H9 (cell line): Measurements from ENCODE around the gene ITPKB. TPM values are rescaled to one million over a fixed set of nuclear protein-coding genes. Genes with fewer than 3 reads are reported as not detected.

Experiments used
- DNase-seq: peaks from one replicate; pipeline ENCODE4 v3.0.0-alpha.2; 2017
- H2AFZ ChIP-seq: one replicate; pipeline ENCODE4 v1.6.1; 2013; ENCODE audit warnings: mild to moderate bottlenecking, low read length, control low read depth, moderate library complexity
- H2AK5ac ChIP-seq: 2 replicates; pipeline ENCODE4 v1.6.1; 2013; ENCODE audit warnings: low read length, control low read depth, mixed read lengths; ENCODE audit not compliant: insufficient read length
- H2BK120ac ChIP-seq: one replicate; pipeline ENCODE4 v1.6.1; 2013; ENCODE audit warnings: low read depth, mild to moderate bottlenecking, low read length, control low read depth, inconsistent platforms; ENCODE audit not compliant: poor library complexity, severe bottlenecking
- H2BK12ac ChIP-seq: 2 replicates; pipeline ENCODE4 v1.6.1; 2013; ENCODE audit warnings: low read length, control low read depth, mixed read lengths, low read depth; ENCODE audit not compliant: insufficient read length
- H2BK15ac ChIP-seq: 2 replicates; pipeline ENCODE4 v1.6.1; 2013; ENCODE audit warnings: low read depth, low read length, control low read depth
- H2BK20ac ChIP-seq: one replicate; pipeline ENCODE4 v1.6.1; 2013; ENCODE audit warnings: low read depth, mild to moderate bottlenecking, low read length, control low read depth, inconsistent platforms; ENCODE audit not compliant: poor library complexity, severe bottlenecking
- H2BK5ac ChIP-seq: 2 replicates; pipeline ENCODE4 v1.6.1; 2013; ENCODE audit warnings: low read length, control low read depth, mixed read lengths; ENCODE audit not compliant: insufficient read length
- H3K14ac ChIP-seq: 2 replicates; pipeline ENCODE4 v1.6.1; 2013; ENCODE audit warnings: low read length, control low read depth; ENCODE audit not compliant: insufficient read depth
- H3K18ac ChIP-seq: 2 replicates; pipeline ENCODE4 v1.6.1; 2013; ENCODE audit warnings: low read depth, mild to moderate bottlenecking, mixed read lengths, low read length, control low read depth; ENCODE audit not compliant: insufficient read length
- H3K23ac ChIP-seq: 2 replicates; pipeline ENCODE4 v1.6.1; 2013; ENCODE audit warnings: low read length, control low read depth, mixed read lengths, low read depth; ENCODE audit not compliant: insufficient read length
- H3K23me2 ChIP-seq: 2 replicates; pipeline ENCODE4 v1.6.1; 2013; ENCODE audit warnings: low read depth, mild to moderate bottlenecking, mixed read lengths, low read length, control low read depth; ENCODE audit not compliant: insufficient read length, poor library complexity, severe bottlenecking
- H3K27ac ChIP-seq: 2 replicates; pipeline ENCODE4 v1.5.1; 2013; ENCODE audit warnings: low read length, control low read depth, mixed read lengths, low read depth; ENCODE audit not compliant: insufficient read length
- H3K27me3 ChIP-seq: 2 replicates; pipeline ENCODE4 v1.6.1; 2013; ENCODE audit warnings: low read length, control low read depth, inconsistent platforms; ENCODE audit not compliant: insufficient read depth
- H3K4ac ChIP-seq: 2 replicates; pipeline ENCODE4 v1.6.1; 2013; ENCODE audit warnings: low read depth, mild to moderate bottlenecking, control low read depth, inconsistent platforms, low read length, moderate library complexity
- H3K4me1 ChIP-seq: 2 replicates; pipeline ENCODE4 v1.6.1; 2013; ENCODE audit warnings: low read length, control low read depth, inconsistent platforms; ENCODE audit not compliant: insufficient read depth
- H3K4me2 ChIP-seq: 2 replicates; pipeline ENCODE4 v1.6.1; 2013; ENCODE audit warnings: low read length, control low read depth, mixed read lengths; ENCODE audit not compliant: insufficient read length, insufficient read depth
- H3K56ac ChIP-seq: 2 replicates; pipeline ENCODE4 v1.6.1; 2013; ENCODE audit warnings: low read depth, mild to moderate bottlenecking, mixed read lengths, low read length, control low read depth; ENCODE audit not compliant: insufficient read length
- H3K79me1 ChIP-seq: 2 replicates; pipeline ENCODE4 v1.6.1; 2013; ENCODE audit warnings: low read depth, mild to moderate bottlenecking, moderate library complexity, low read length, control low read depth, inconsistent platforms; ENCODE audit not compliant: insufficient read depth, poor library complexity, severe bottlenecking
- H3K79me2 ChIP-seq: 2 replicates; pipeline ENCODE4 v1.6.1; 2013; ENCODE audit warnings: low read length, control low read depth, inconsistent platforms; ENCODE audit not compliant: insufficient read depth
- H3K9ac ChIP-seq: 2 replicates; pipeline ENCODE4 v1.6.1; 2013; ENCODE audit warnings: low read length, control low read depth, mixed read lengths; ENCODE audit not compliant: insufficient read length; ENCODE audit errors: extremely low read depth
- H3K9me3 ChIP-seq: one replicate; pipeline ENCODE4 v1.6.1; 2013; ENCODE audit warnings: low read depth, low read length, inconsistent platforms; ENCODE audit not compliant: control insufficient read depth
- H3T11ph ChIP-seq: one replicate; pipeline ENCODE4 v1.6.1; 2013; ENCODE audit warnings: mild to moderate bottlenecking, low read length, control low read depth, inconsistent platforms
- H4K20me1 ChIP-seq: one replicate; pipeline ENCODE4 v1.6.1; 2013; ENCODE audit not compliant: control insufficient read depth, insufficient read length, insufficient read depth
- H4K5ac ChIP-seq: 2 replicates; pipeline ENCODE4 v1.6.1; 2013; ENCODE audit warnings: low read depth, mild to moderate bottlenecking, mixed read lengths, low read length, control low read depth; ENCODE audit not compliant: insufficient read length
- H4K8ac ChIP-seq: replicated peaks from 2 replicates; pipeline ENCODE4 v1.6.1; 2013; ENCODE audit warnings: low read length, control low read depth, mixed read lengths, low read depth; ENCODE audit not compliant: insufficient read length
- H4K91ac ChIP-seq: 2 replicates; pipeline ENCODE4 v1.6.1; 2013; ENCODE audit warnings: low read depth, mild to moderate bottlenecking, moderate library complexity, mixed read lengths, low read length, control low read depth; ENCODE audit not compliant: insufficient read length
- H3K27ac Mint-ChIP-seq, 3 experiments: 2 replicates in 2 of 3; 3 replicates in 1 of 3; pipeline ENCODE4 v1.8.0; 2020 to 2021; ENCODE audit warnings: mixed read lengths in 3 of 3, mild to moderate bottlenecking in 1 of 3, moderate library complexity in 1 of 3
- H3K27me3 Mint-ChIP-seq: 2 replicates; pipeline ENCODE4 v1.8.0; 2021; ENCODE audit warnings: low read depth, mild to moderate bottlenecking, moderate library complexity, mixed read lengths
- H3K36me3 Mint-ChIP-seq, 3 experiments: 2 replicates in 2 of 3; 3 replicates in 1 of 3; pipeline ENCODE4 v1.8.0; 2020 to 2021; ENCODE audit warnings: low read depth in 3 of 3, mixed read lengths in 3 of 3; ENCODE audit not compliant: insufficient read depth in 1 of 3
- H3K4me1 Mint-ChIP-seq, 2 experiments: 2 replicates each; pipeline ENCODE4 v1.8.0; 2020; ENCODE audit warnings: mixed read lengths in 2 of 2
- H3K4me3 Mint-ChIP-seq, 2 experiments: 2 replicates in 1 of 2; 3 replicates in 1 of 2; pipeline ENCODE4 v1.8.0; 2020 to 2021; ENCODE audit warnings: mild to moderate bottlenecking in 2 of 2, mixed read lengths in 2 of 2, moderate library complexity in 1 of 2
- H3K9me3 Mint-ChIP-seq, 2 experiments: 2 replicates in 1 of 2; 3 replicates in 1 of 2; pipeline ENCODE4 v1.8.0; 2020; ENCODE audit warnings: mild to moderate bottlenecking in 2 of 2, mixed read lengths in 2 of 2, moderate library complexity in 1 of 2
- CTCF ChIP-seq: fragments of 200-600 bp; sonication (generic); conservative IDR thresholded peaks from 3 replicates; pipeline ENCODE4 v1.8.0; 2021; ENCODE audit warnings: antibody characterized with exemption, mild to moderate bottlenecking
- WGBS: extraction: QIAGEN DNeasy Blood & Tissue Kit; methylation state at CpG from one replicate; pipeline ENCODE4 v1.1.7; 2013; ENCODE audit warnings: missing lambda C conversion rate, low lambda C conversion rate, mixed read lengths; ENCODE audit not compliant: insufficient read length; ENCODE audit errors: extremely low coverage; 5-methylcytosine and 5-hydroxymethylcytosine counted together
- total RNA-seq: library from RNA; stranded (reverse); gene quantifications from 2 replicates; pipeline ENCODE4 v1.2.1, GENCODE V29; 2021

Gene ITPKB
- total RNA-seq, 1 experiment from 2014 or later = 3.8 TPM

- H4K8ac ChIP-seq = no peak overlapping the region
- H3K79me2 ChIP-seq = no peaks in the 10 kb centered on the region
- no CpG with 5 or more reads among the region's 4 CpGs for WGBS
- H2BK12ac ChIP-seq = no peak overlapping the region
- peaks cover 7% of the 10 kb centered on the region; the same call in 1 of the 2 replicates for H3K27me3 ChIP-seq
- H2BK20ac ChIP-seq = no peak overlapping the region
- H3K4me3 Mint-ChIP-seq = no peak overlapping the region
- no peaks in the 10 kb centered on the region for H3K79me1 ChIP-seq
- no peak for DNase-seq
- H4K20me1 ChIP-seq = no peaks in the 10 kb centered on the region
- H2AK5ac ChIP-seq = no peak overlapping the region
- H3K23me2 ChIP-seq = peaks cover 22% of the 10 kb centered on the region
- H3T11ph ChIP-seq = no peak overlapping the region
- no peak overlapping the region for H4K5ac ChIP-seq
- no peak overlapping the region for H3K14ac ChIP-seq
- H3K9me3 Mint-ChIP-seq = no peaks in the 10 kb centered on the region; a peak in 1 of 5 replicates
- peaks cover 26 to 28% of the 10 kb centered on the region in 2 experiments for H3K4me1 Mint-ChIP-seq
- H2BK15ac ChIP-seq = no peak overlapping the region
- H3K4me2 ChIP-seq = no peak overlapping the region
- H3K9ac ChIP-seq = no peak overlapping the region
- no peak overlapping the region for H3K56ac ChIP-seq
- no peak overlapping the region for H4K91ac ChIP-seq
- H3K18ac ChIP-seq = no peak overlapping the region
- H3K9me3 ChIP-seq = no peaks in the 10 kb centered on the region
- no peak overlapping the region for H2BK120ac ChIP-seq
- no peak for TF ChIP-seq CTCF
- peaks cover 10% of the 10 kb centered on the region; the same call in 1 of the 2 replicates for H3K4me1 ChIP-seq
- H3K27ac ChIP-seq = no peak overlapping the region
- no peak overlapping the region for H3K27ac Mint-ChIP-seq
- peaks cover 23% of the 10 kb centered on the region for H3K27me3 Mint-ChIP-seq
- H3K4ac ChIP-seq = no peak overlapping the region
- no peak overlapping the region for H2AFZ ChIP-seq
- no peak overlapping the region for H3K23ac ChIP-seq
- H2BK5ac ChIP-seq = no peak overlapping the region
- peaks cover 0 to 2% (median 0%) of the 10 kb centered on the region in 3 experiments; a peak in 1 of 7 replicates for H3K36me3 Mint-ChIP-seq
These were observed 5.2 kb downstream of the ITPKB start for GRCh38 chr1:226733876-226734275.
